ENCODE measurements around the gene TP53BP2.

TP53BP2 gene

DNA sequence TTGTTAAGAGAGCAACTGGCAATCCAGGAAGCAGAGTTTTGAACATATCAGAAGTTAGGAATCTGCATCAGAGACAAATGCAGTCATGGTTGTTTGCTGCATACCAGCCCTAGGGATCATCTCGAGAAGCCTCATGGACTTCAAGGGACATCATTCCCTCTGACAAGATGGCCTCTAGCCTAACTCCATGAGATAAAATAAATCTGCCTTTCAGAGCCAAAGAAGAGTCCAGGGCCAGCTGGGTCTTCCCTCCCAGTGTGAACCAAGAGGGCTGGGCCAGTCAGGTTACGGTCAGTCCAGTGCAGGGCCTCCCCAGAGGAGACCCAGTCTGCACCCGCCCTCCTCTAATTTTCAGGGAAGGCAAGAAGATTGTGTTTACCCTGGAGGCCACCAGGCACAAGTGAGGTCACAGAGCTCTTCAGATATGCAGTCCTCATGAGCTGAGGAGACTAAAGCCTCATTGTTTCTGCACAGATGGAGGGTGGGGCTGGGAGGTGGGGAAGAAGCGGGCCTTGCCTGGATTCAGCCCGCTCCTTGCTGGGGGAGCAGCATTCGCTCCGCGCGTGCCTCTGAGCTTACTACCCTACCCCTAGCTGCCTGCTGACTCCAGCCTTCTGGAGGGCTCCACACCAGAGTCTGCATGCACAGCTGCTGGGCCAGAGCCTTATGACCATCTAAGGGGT is 80.6 kb downstream of the TP53BP2 start:
- peaks cover under 1% of the 10 kb centered on the region for H3K4me1 ChIP-seq (ENCODE audit: insufficient read depth, poor library complexity, severe bottlenecking)
- no peaks in the 10 kb centered on the region for H3K9me3 ChIP-seq (ENCODE audit: severe bottlenecking)
- peaks cover 74% of the 10 kb centered on the region for H3K36me3 ChIP-seq (ENCODE audit: low read depth)
- ATAC-seq (ENCODE audit: low read depth) (no peak), DNase-seq (ENCODE audit: low spot score) (no peak)
- no peak overlapping the region for H3K4me3 ChIP-seq (ENCODE audit: severe bottlenecking)
- no peaks in the 10 kb centered on the region for H3K27me3 ChIP-seq (ENCODE audit: insufficient read depth, poor library complexity, severe bottlenecking)
- no peak overlapping the region for H3K27ac ChIP-seq (ENCODE audit: poor library complexity, severe bottlenecking)
- no peak for TF ChIP-seq CTCF (IDR thresholded peaks at IDR 0.05; ENCODE audit: poor library complexity, severe bottlenecking)

DNA sequence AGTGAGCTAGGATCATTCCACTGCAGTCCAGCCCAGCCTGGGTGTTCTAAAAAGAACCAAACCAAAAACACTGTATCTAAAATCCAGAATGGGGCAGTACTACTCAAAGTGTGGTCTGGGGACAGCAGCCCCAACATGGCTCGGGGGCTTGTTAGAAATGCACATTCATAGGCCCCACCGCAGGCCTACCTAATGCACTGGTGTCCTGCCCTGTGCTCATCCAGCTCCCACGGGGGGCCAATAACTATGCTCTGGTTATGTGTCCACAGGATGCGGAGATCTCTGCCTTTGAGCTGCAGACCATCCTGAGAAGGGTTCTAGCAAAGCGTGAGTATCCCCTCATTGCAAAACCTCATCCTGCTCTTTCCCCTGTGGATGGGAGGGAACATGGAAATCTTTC is 81.9 kb downstream of the TP53BP2 start:
- H3K4me1 ChIP-seq (ENCODE audit: insufficient read depth, poor library complexity, severe bottlenecking) = no peaks in the 10 kb centered on the region
- no peak overlapping the region for H3K4me3 ChIP-seq (ENCODE audit: severe bottlenecking)
- H3K9me3 ChIP-seq (ENCODE audit: severe bottlenecking) = no peaks in the 10 kb centered on the region
- H3K27me3 ChIP-seq (ENCODE audit: insufficient read depth, poor library complexity, severe bottlenecking) = no peaks in the 10 kb centered on the region
- DNase-seq (ENCODE audit: low spot score) (no peak), ATAC-seq (ENCODE audit: low read depth) (no peak)
- no peak for TF ChIP-seq CTCF (IDR thresholded peaks at IDR 0.05; ENCODE audit: poor library complexity, severe bottlenecking)
- H3K27ac ChIP-seq (ENCODE audit: poor library complexity, severe bottlenecking) = no peak overlapping the region
- H3K36me3 ChIP-seq (ENCODE audit: low read depth) = peaks cover 74% of the 10 kb centered on the region

DNA sequence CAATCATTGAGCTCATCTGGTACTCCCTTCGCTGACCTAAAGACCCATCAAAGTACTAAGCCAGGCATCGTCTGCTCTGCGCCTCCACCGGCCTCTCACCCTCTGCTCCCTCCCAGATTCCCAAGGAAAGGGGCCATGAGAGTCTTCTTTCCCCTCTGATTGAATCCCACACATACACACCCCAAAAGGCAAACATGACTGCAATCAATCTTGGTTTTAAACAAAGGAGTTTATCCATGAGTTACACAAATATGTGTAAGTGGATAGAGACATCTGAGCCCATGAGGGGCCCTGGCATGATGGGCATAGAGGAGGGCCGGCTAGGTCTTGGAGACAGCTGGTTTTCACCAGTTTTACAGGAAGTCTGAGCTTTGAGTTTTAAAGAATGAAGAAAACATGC is 82.5 kb downstream of the TP53BP2 start:
- TF ChIP-seq CTCF (IDR thresholded peaks at IDR 0.05; ENCODE audit: poor library complexity, severe bottlenecking) = no peak
- Histone ChIP-seq H3K9me3 (ENCODE audit: severe bottlenecking) (no peaks in the 10 kb centered on the region), H3K36me3 (ENCODE audit: low read depth) (peaks cover 74% of the 10 kb centered on the region), H3K27ac (ENCODE audit: poor library complexity, severe bottlenecking) (no peak overlapping the region), H3K4me3 (ENCODE audit: severe bottlenecking) (no peak overlapping the region), H3K27me3 (ENCODE audit: insufficient read depth, poor library complexity, severe bottlenecking) (no peaks in the 10 kb centered on the region), H3K4me1 (ENCODE audit: insufficient read depth, poor library complexity, severe bottlenecking) (no peaks in the 10 kb centered on the region)
- no peak for DNase-seq (ENCODE audit: low spot score)
- ATAC-seq (ENCODE audit: low read depth) = no peak

DNA sequence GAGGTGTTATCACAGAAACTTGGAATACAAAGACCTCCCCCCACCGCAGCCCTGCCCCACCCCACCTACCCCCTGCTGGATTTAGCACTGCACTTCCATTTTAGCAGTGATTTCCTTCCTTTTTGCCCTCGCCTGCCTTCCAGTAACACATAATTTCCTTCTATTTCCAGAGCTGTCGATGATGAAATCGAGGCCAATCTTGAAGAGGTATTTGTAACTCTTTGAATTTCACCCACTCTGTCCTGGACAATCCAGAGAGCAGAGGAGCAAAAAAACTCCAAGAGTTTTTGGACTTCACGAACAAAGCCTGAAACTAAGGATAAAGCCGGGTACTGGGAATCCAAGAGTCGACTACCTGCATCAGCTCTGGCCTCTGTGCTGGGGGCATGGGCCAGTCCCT is 84.3 kb downstream of the TP53BP2 start:
- H3K4me3 ChIP-seq (ENCODE audit: severe bottlenecking) = no peak overlapping the region
- ATAC-seq (ENCODE audit: low read depth) (no peak), DNase-seq (ENCODE audit: low spot score) (no peak)
- no peak overlapping the region for H3K27ac ChIP-seq (ENCODE audit: poor library complexity, severe bottlenecking)
- no peaks in the 10 kb centered on the region for H3K9me3 ChIP-seq (ENCODE audit: severe bottlenecking)
- H3K4me1 ChIP-seq (ENCODE audit: insufficient read depth, poor library complexity, severe bottlenecking) = no peaks in the 10 kb centered on the region
- H3K36me3 ChIP-seq (ENCODE audit: low read depth) = peaks cover 77% of the 10 kb centered on the region
- H3K27me3 ChIP-seq (ENCODE audit: insufficient read depth, poor library complexity, severe bottlenecking) = no peaks in the 10 kb centered on the region
- no peak for TF ChIP-seq CTCF (IDR thresholded peaks at IDR 0.05; ENCODE audit: poor library complexity, severe bottlenecking)

GRCh38 chr1:223760833-223761232 is 84.9 kb downstream of the TP53BP2 start:
- no peak overlapping the region for H3K27ac ChIP-seq (ENCODE audit: poor library complexity, severe bottlenecking)
- TF ChIP-seq CTCF (IDR thresholded peaks at IDR 0.05; ENCODE audit: poor library complexity, severe bottlenecking) = no peak
- ATAC-seq (ENCODE audit: low read depth) (no peak; the same call in 2 of the 3 replicates), DNase-seq (ENCODE audit: low spot score) (no peak)
- no peaks in the 10 kb centered on the region for H3K27me3 ChIP-seq (ENCODE audit: insufficient read depth, poor library complexity, severe bottlenecking)
- H3K4me1 ChIP-seq (ENCODE audit: insufficient read depth, poor library complexity, severe bottlenecking) = no peaks in the 10 kb centered on the region
- H3K4me3 ChIP-seq (ENCODE audit: severe bottlenecking) = no peak overlapping the region
- peaks cover 72% of the 10 kb centered on the region for H3K36me3 ChIP-seq (ENCODE audit: low read depth)
- H3K9me3 ChIP-seq (ENCODE audit: severe bottlenecking) = no peaks in the 10 kb centered on the region

Data from RWPE2 (cell line).